MCF 10A (cell line): ENCODE data around the gene SLC25A40. TPM values are rescaled to one million over a fixed set of nuclear protein-coding genes. Genes with fewer than 3 reads are reported as not detected.
A peak's percentile ranks its signal among the peaks of the same experiment; 100 is the strongest.
"Not testable (repeated sequence)": the region's sequence is repeated elsewhere in the genome, so short reads cannot be mapped to it uniquely, and the experiment has no call there.

Experiments
- BruUV-seq: library from RNA; stranded (reverse); fragments of 400-500 nt; replicated peaks from 2 replicates; lab custom pipeline; 2021; lab: Mats Ljungman, UMichigan
- CTCF ChIA-PET: fragments of 300-600 bp; sonication (Branson Sonifier 250); formaldehyde crosslinking; extraction: SDS; loops from one replicate; lab custom pipeline; 2021; ENCODE audit warnings: antibody characterized with exemption, inconsistent platforms; lab: Yijun Ruan, JAX
- POLR2A ChIA-PET: fragments of 300-600, 350-650 bp; sonication (Branson Sonifier 250); formaldehyde crosslinking; extraction: SDS; loops from one replicate; lab custom pipeline; 2020; ENCODE audit warnings: antibody characterized with exemption, inconsistent platforms; lab: Yijun Ruan, JAX
- DNase-seq: peaks from one replicate; pipeline ENCODE4 v3.0.0-alpha.2; 2018; ENCODE audit not compliant: unreplicated experiment
- H3K27ac Mint-ChIP-seq: one replicate; pipeline ENCODE4 v1.8.0; 2022; ENCODE audit warnings: mild to moderate bottlenecking, low read depth, mixed read lengths; ENCODE audit not compliant: unreplicated experiment
- H3K27me3 Mint-ChIP-seq: one replicate; pipeline ENCODE4 v1.8.0; 2022; ENCODE audit warnings: mixed read lengths; ENCODE audit not compliant: insufficient read depth, unreplicated experiment
- H3K36me3 Mint-ChIP-seq: one replicate; pipeline ENCODE4 v1.8.0; 2022; ENCODE audit warnings: mild to moderate bottlenecking, moderate library complexity, mixed read lengths; ENCODE audit not compliant: insufficient read depth, unreplicated experiment
- H3K4me1 Mint-ChIP-seq: one replicate; pipeline ENCODE4 v1.8.0; 2022; ENCODE audit warnings: mixed read lengths; ENCODE audit not compliant: insufficient read depth, unreplicated experiment
- H3K4me3 Mint-ChIP-seq: one replicate; pipeline ENCODE4 v1.8.0; 2022; ENCODE audit warnings: mild to moderate bottlenecking, moderate library complexity, mixed read lengths; ENCODE audit not compliant: unreplicated experiment
- H3K9me3 Mint-ChIP-seq: one replicate; pipeline ENCODE4 v1.8.0; 2022; ENCODE audit warnings: mixed read lengths; ENCODE audit not compliant: unreplicated experiment
- intact Hi-C: fragments of 100-400 bp; cut with micrococcal nuclease; formaldehyde crosslinking; loops from 2 replicates; pipeline ENCODE4 v1.14.1; 2022
- total RNA-seq: library from RNA; stranded (reverse); gene quantifications from 2 replicates; pipeline ENCODE4 v1.2.3, GENCODE V29; 2022
- TF ChIP-seq, protein P1 (sequence below): fragments of 200-600 bp; IDR thresholded peaks from one replicate; pipeline ENCODE4 v1.8.0; 2022; ENCODE audit warnings: antibody characterized with exemption, mild to moderate bottlenecking; ENCODE audit not compliant: unreplicated experiment

The SLC25A40 gene
- total RNA-seq, 1 experiment from 2014 or later, result 10.7 TPM

DNA sequence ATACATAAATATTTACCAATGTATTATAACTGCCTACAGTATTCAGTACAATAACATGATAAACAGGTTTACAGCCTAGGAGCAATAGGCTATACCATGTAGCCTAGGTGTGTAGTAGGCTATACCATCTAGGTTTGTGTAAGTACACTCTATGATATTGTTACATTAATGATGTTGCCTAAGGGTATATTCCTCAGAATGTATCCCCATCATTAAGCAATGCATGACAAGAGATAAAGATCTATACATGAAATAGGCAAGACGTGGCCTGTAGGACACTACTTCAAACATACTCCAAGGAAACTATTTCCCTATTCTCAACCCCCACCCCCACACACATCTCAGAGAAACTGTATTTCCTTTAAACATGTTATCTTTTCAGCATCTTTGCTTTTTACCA is 42.6 kb upstream of the SLC25A40 start:
- intact Hi-C loops, result no loop called here
- ChIA-PET POLR2A (no interaction called here), CTCF (no interaction called here)
- BruUV-seq, result no TSS peak
- Mint-ChIP-seq H3K4me3 (no peak overlapping the region), H3K27me3 (no peaks in the 10 kb centered on the region), H3K27ac (no peak overlapping the region), H3K9me3 (no peaks in the 10 kb centered on the region), H3K4me1 (no peaks in the 10 kb centered on the region), H3K36me3 (no peaks in the 10 kb centered on the region)
- TF ChIP-seq, protein P1, sequence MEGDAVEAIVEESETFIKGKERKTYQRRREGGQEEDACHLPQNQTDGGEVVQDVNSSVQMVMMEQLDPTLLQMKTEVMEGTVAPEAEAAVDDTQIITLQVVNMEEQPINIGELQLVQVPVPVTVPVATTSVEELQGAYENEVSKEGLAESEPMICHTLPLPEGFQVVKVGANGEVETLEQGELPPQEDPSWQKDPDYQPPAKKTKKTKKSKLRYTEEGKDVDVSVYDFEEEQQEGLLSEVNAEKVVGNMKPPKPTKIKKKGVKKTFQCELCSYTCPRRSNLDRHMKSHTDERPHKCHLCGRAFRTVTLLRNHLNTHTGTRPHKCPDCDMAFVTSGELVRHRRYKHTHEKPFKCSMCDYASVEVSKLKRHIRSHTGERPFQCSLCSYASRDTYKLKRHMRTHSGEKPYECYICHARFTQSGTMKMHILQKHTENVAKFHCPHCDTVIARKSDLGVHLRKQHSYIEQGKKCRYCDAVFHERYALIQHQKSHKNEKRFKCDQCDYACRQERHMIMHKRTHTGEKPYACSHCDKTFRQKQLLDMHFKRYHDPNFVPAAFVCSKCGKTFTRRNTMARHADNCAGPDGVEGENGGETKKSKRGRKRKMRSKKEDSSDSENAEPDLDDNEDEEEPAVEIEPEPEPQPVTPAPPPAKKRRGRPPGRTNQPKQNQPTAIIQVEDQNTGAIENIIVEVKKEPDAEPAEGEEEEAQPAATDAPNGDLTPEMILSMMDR, result no peak
- DNase-seq, result peak; percentile 28

DNA sequence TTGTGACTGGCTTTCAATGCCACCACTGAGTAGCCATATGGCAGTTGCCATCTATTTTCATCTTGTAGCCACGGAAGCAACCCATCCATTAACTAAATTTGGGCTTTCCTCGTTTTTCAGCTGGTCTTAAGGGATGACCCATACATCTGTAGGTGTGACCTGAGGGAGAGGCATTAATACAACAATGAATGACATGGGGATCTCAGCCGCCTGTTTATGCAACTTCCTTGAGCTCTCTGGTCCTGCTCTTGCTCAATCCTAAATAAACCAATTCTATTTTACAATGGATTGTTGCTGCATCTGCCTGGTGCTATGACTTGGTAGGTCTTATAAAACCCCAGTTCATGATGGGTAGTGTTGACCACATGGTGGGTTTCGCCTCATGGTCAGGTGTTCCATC is 36.0 kb upstream of the SLC25A40 start:
- Mint-ChIP-seq H3K27ac (no peak overlapping the region), H3K4me1 (no peaks in the 10 kb centered on the region), H3K9me3 (no peaks in the 10 kb centered on the region), H3K4me3 (no peak overlapping the region), H3K27me3 (no peaks in the 10 kb centered on the region), H3K36me3 (peaks cover 13% of the 10 kb centered on the region)
- no TSS peak for BruUV-seq
- intact Hi-C loops, result no loop called here
- ChIA-PET CTCF (interaction anchor here (0.6 kb wide), 1 partner anchor 10 kb away, joined by 3 read pairs; no protein-coding TSS in a partner anchor), POLR2A (no interaction called here)
- TF ChIP-seq, protein P1, result no peak
- DNase-seq, result peak; percentile 20

DNA sequence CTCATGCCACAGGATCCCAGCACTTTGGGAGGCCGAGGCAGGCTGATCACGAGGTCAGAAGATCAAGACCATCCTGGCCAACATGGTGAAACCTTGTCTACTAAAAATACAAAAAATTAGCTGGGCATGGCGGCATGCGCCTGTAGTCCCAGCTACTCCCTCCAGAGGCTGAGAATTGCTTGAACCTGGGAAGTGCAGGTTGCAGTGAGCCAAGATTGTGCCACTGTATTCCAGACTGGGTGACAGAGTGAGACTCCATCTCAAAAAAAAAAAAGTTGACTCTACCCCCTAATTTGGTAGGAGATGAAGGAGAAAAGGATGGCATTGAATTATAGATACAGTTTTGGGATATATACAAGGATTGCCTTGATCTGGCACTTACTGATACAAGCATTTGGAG is 32.7 kb upstream of the SLC25A40 start:
- H3K4me1 Mint-ChIP-seq, BruUV-seq, H3K27me3 Mint-ChIP-seq, H3K4me3 Mint-ChIP-seq, H3K9me3 Mint-ChIP-seq, POLR2A ChIA-PET, H3K27ac Mint-ChIP-seq, intact Hi-C loops, CTCF ChIA-PET, DNase-seq: not testable (repeated sequence)
- peaks cover 34% of the 10 kb centered on the region for H3K36me3 Mint-ChIP-seq

DNA sequence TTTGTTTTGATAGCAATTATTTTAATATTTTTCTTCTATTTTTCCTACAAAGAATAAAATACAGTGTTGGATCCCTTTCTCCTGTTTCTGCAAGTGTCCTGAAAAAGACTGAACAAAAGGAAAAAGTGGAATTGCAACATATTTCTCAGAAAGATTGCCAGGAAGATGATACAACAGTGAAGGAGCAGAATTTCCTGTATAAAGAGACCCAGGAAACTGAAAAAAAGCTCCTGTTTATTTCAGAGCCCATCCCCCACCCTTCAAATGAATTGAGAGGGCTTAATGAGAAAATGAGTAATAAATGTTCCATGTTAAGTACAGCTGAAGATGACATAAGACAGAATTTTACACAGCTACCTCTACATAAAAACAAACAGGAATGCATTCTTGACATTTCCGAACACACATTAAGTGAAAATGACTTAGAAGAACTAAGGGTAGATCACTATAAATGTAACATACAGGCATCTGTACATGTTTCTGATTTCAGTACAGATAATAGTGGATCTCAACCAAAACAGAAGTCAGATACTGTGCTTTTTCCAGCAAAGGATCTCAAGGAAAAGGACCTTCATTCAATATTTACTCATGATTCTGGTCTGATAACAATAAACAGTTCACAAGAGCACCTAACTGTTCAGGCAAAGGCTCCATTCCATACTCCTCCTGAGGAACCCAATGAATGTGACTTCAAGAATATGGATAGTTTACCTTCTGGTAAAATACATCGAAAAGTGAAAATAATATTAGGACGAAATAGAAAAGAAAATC is 31.2 kb upstream of the SLC25A40 start:
- DNase-seq, H3K27ac Mint-ChIP-seq, H3K27me3 Mint-ChIP-seq, POLR2A ChIA-PET, intact Hi-C loops, H3K9me3 Mint-ChIP-seq, H3K4me1 Mint-ChIP-seq, H3K4me3 Mint-ChIP-seq: not testable (repeated sequence)
- TSS peak; percentile 16 for BruUV-seq
- H3K36me3 Mint-ChIP-seq, result peaks cover 37% of the 10 kb centered on the region
- CTCF ChIA-PET, result interaction anchor here (0.6 kb wide), 1 partner anchor 378 kb away, joined by 3 read pairs; no protein-coding TSS in a partner anchor

DNA sequence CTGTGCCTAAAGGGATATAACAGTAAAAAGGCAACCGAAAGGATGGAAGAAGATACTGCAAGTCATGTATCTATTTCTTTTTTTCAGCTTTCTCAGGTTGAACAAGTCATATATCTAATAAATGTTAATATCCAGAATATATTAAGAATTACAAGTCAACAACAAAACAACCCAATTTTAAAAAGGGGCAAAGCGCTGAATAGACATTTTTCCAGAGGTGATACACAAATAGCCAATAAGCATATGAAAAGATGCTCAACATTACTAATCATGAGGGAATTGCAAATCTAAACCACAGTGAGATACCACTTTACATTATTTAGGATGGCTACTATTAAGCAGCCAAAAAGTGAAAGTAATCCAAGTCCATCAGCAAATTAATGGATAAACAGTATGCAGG is 23.1 kb upstream of the SLC25A40 start:
- intact Hi-C loops, result no loop called here
- TF ChIP-seq, protein P1, result no peak
- Mint-ChIP-seq H3K27me3 (no peaks in the 10 kb centered on the region), H3K4me1 (peaks cover 5% of the 10 kb centered on the region), H3K9me3 (no peaks in the 10 kb centered on the region), H3K36me3 (peaks cover 26% of the 10 kb centered on the region), H3K4me3 (no peak overlapping the region), H3K27ac (no peak overlapping the region)
- BruUV-seq, result no TSS peak
- ChIA-PET CTCF (no interaction called here), POLR2A (no interaction called here)
- no peak for DNase-seq
